Trophoblast cell (in vitro differentiated cells and primary cell): ENCODE measurements around the gene ANP32E.
"Not testable (repeated sequence)": the region's sequence is repeated elsewhere in the genome, so short reads cannot be mapped to it uniquely, and the experiment has no call there.

ENCODE experiments used
- DNase-seq, 2 donors: peaks; one replicate each; pipeline ENCODE4 v3.0.0-alpha.2; 2016
- H2AFZ ChIP-seq: 2 replicates; pipeline ENCODE4 v1.6.1; 2013; ENCODE audit warnings: low read length, moderate library complexity, mild to moderate bottlenecking; ENCODE audit not compliant: insufficient read depth, poor library complexity
- H2AK5ac ChIP-seq: 2 replicates; pipeline ENCODE4 v1.6.1; 2013; ENCODE audit warnings: mild to moderate bottlenecking, low read length
- H2BK120ac ChIP-seq: 2 replicates; pipeline ENCODE4 v1.6.1; 2013; ENCODE audit warnings: low read length, mild to moderate bottlenecking, moderate library complexity; ENCODE audit not compliant: insufficient read depth, poor library complexity
- H2BK12ac ChIP-seq: 2 replicates; pipeline ENCODE4 v1.6.1; 2013; ENCODE audit warnings: mild to moderate bottlenecking, low read length, moderate library complexity
- H2BK5ac ChIP-seq: 2 replicates; pipeline ENCODE4 v1.6.1; 2013; ENCODE audit warnings: low read length, low read depth, moderate library complexity, mild to moderate bottlenecking; ENCODE audit not compliant: poor library complexity
- H3K14ac ChIP-seq: 2 replicates; pipeline ENCODE4 v1.6.1; 2013; ENCODE audit warnings: mild to moderate bottlenecking, low read length
- H3K18ac ChIP-seq: 2 replicates; pipeline ENCODE4 v1.6.1; 2013; ENCODE audit warnings: mild to moderate bottlenecking, low read length
- H3K23ac ChIP-seq: 2 replicates; pipeline ENCODE4 v1.6.1; 2013; ENCODE audit warnings: low read length
- H3K27ac ChIP-seq: 2 replicates; pipeline ENCODE4 v1.5.1; 2013; ENCODE audit warnings: low read depth, mild to moderate bottlenecking, inconsistent platforms, low read length, moderate library complexity
- H3K27me3 ChIP-seq: 2 replicates; pipeline ENCODE4 v1.6.1; 2013; ENCODE audit warnings: inconsistent platforms, mild to moderate bottlenecking, low read length, moderate library complexity; ENCODE audit not compliant: insufficient read depth
- H3K36me3 ChIP-seq, 2 experiments: 1 replicate in 1 of 2; 2 replicates in 1 of 2; pipeline ENCODE4 v1.6.1; 2013; ENCODE audit warnings: low read length in 2 of 2, mild to moderate bottlenecking in 2 of 2, moderate library complexity in 1 of 2; ENCODE audit not compliant: insufficient read depth in 2 of 2, control insufficient read depth in 1 of 2
- H3K4ac ChIP-seq: 2 replicates; pipeline ENCODE4 v1.6.1; 2013; ENCODE audit warnings: low read depth, mild to moderate bottlenecking, low read length, moderate library complexity
- H3K4me1 ChIP-seq, 2 experiments: 1 replicate in 1 of 2; 2 replicates in 1 of 2; pipeline ENCODE4 v1.6.1; 2013; ENCODE audit warnings: low read length in 2 of 2, mild to moderate bottlenecking in 2 of 2, moderate library complexity in 1 of 2; ENCODE audit not compliant: insufficient read depth in 2 of 2, control insufficient read depth in 1 of 2
- H3K4me2 ChIP-seq: 2 replicates; pipeline ENCODE4 v1.6.1; 2013; ENCODE audit warnings: inconsistent platforms, mild to moderate bottlenecking, low read length, moderate library complexity
- H3K4me3 ChIP-seq: 2 replicates; pipeline ENCODE4 v1.5.1; 2013; ENCODE audit warnings: mild to moderate bottlenecking, low read depth, low read length, inconsistent platforms
- H3K79me1 ChIP-seq: one replicate; pipeline ENCODE4 v1.6.1; 2013; ENCODE audit warnings: low read length
- H3K79me2 ChIP-seq: 2 replicates; pipeline ENCODE4 v1.6.1; 2013; ENCODE audit warnings: low read length, mild to moderate bottlenecking; ENCODE audit not compliant: control insufficient read depth, insufficient read depth, poor library complexity
- H3K9ac ChIP-seq: 2 replicates; pipeline ENCODE4 v1.6.1; 2013; ENCODE audit warnings: mild to moderate bottlenecking, low read length
- H3K9me3 ChIP-seq: 2 replicates; pipeline ENCODE4 v1.6.1; 2013; ENCODE audit warnings: low read depth, mild to moderate bottlenecking, control low read depth, inconsistent platforms, low read length; ENCODE audit not compliant: insufficient read depth
- H4K12ac ChIP-seq: 2 replicates; pipeline ENCODE4 v1.6.1; 2013; ENCODE audit warnings: low read depth, mild to moderate bottlenecking, low read length, moderate library complexity
- H4K8ac ChIP-seq: 2 replicates; pipeline ENCODE4 v1.6.1; 2013; ENCODE audit warnings: low read depth, mild to moderate bottlenecking, low read length, moderate library complexity
- H4K91ac ChIP-seq: one replicate; pipeline ENCODE4 v1.6.1; 2013; ENCODE audit warnings: low read depth, mild to moderate bottlenecking, low read length, moderate library complexity
- WGBS: extraction: QIAGEN DNeasy Blood & Tissue Kit; methylation state at CpG from one replicate; pipeline ENCODE4 v1.1.7; 2013; ENCODE audit warnings: missing lambda C conversion rate; ENCODE audit not compliant: insufficient read length, insufficient coverage; ENCODE audit errors: extremely low coverage; 5-methylcytosine and 5-hydroxymethylcytosine counted together

Gene ANP32E

GRCh38 chr1:150186789-150187559 is 48.9 kb downstream of the ANP32E start:
- peaks cover 11% of the 10 kb centered on the region for H3K79me1 ChIP-seq
- WGBS: no CpG with 5 or more reads among the region's 10 CpGs
- H3K4ac ChIP-seq: no peak overlapping the region
- no peak overlapping the region for H4K12ac ChIP-seq
- H3K14ac ChIP-seq: no peak overlapping the region
- DNase-seq: peak; percentile 31 to 77
- H2BK12ac ChIP-seq: peak overlapping the region; percentile 50
- H2AK5ac ChIP-seq: no peak overlapping the region
- H3K4me1 ChIP-seq: peaks cover 0 to 2% of the 10 kb centered on the region in 2 experiments
- H3K27ac ChIP-seq: peak overlapping the region; percentile 42
- H3K27me3 ChIP-seq: no peaks in the 10 kb centered on the region
- H4K8ac ChIP-seq: peak overlapping the region; percentile 74
- peaks cover 2% of the 10 kb centered on the region for H3K79me2 ChIP-seq
- no peak overlapping the region for H3K18ac ChIP-seq
- H2AFZ ChIP-seq: no peak overlapping the region
- no peak overlapping the region for H2BK5ac ChIP-seq
- no peak overlapping the region for H3K4me3 ChIP-seq
- H3K23ac ChIP-seq: no peak overlapping the region
- H3K36me3 ChIP-seq: peaks cover 0 to 2% of the 10 kb centered on the region in 2 experiments
- no peak overlapping the region for H3K4me2 ChIP-seq
- H4K91ac ChIP-seq: no peak overlapping the region
- H3K9ac ChIP-seq: no peak overlapping the region
- H3K9me3 ChIP-seq: peaks cover 2% of the 10 kb centered on the region
- peak overlapping the region; percentile 63 for H2BK120ac ChIP-seq

- H2AFZ ChIP-seq, H3K36me3 ChIP-seq: not testable (repeated sequence)
Observed at GRCh38 chr1:150186438-150186788, 49.5 kb downstream of the ANP32E start.

GRCh38 chr1:150185481-150185880 is 50.4 kb downstream of the ANP32E start:
- Histone ChIP-seq H3K9me3 (no peaks in the 10 kb centered on the region), H3K36me3 (no peaks in the 10 kb centered on the region), H3K4me2 (no peak overlapping the region), H3K79me1 (peaks cover 6% of the 10 kb centered on the region), H2BK12ac (peak overlapping the region; percentile 89), H3K18ac (no peak overlapping the region), H2BK5ac (no peak overlapping the region), H3K27ac (no peak overlapping the region), H2AK5ac (no peak overlapping the region), H3K4me3 (no peak overlapping the region), H4K8ac (peak overlapping the region; percentile 54), H3K4ac (no peak overlapping the region), H4K91ac (peak overlapping the region; percentile 62), H3K9ac (no peak overlapping the region), H3K27me3 (no peaks in the 10 kb centered on the region), H3K4me1 (peaks cover 0 to 2% of the 10 kb centered on the region in 2 experiments), H4K12ac (no peak overlapping the region), H3K23ac (no peak overlapping the region), H3K14ac (no peak overlapping the region), H2AFZ (no peak overlapping the region), H3K79me2 (peaks cover 2% of the 10 kb centered on the region), H2BK120ac (no peak overlapping the region)
- DNase-seq: no peak
- no CpG with 5 or more reads among the region's 7 CpGs for WGBS

More at GRCh38 chr1:150186438-150186788, 49.5 kb downstream of the ANP32E start:
- not testable (repeated sequence) for H3K4ac ChIP-seq, H2BK5ac ChIP-seq, H3K79me2 ChIP-seq, H3K14ac ChIP-seq, H3K18ac ChIP-seq, H3K27me3 ChIP-seq, H3K23ac ChIP-seq, H3K9ac ChIP-seq, H3K4me1 ChIP-seq, H3K4me2 ChIP-seq, H4K12ac ChIP-seq, H3K4me3 ChIP-seq, H3K9me3 ChIP-seq, H4K8ac ChIP-seq, H3K79me1 ChIP-seq, H2AK5ac ChIP-seq
- peak overlapping the region; percentile 63 for H2BK120ac ChIP-seq
- peak overlapping the region; percentile 42 for H3K27ac ChIP-seq
- peak overlapping the region; percentile 50 for H2BK12ac ChIP-seq
- peak in 1 of 2 donors; percentile 37 for DNase-seq
- no CpG with 5 or more reads among the region's 7 CpGs for WGBS
- H4K91ac ChIP-seq: peak overlapping the region; percentile 4

- Histone ChIP-seq H2BK5ac (no peak overlapping the region), H3K4ac (no peak overlapping the region), H3K23ac (no peak overlapping the region), H3K36me3 (no peaks in the 10 kb centered on the region), H3K27ac (no peak overlapping the region), H3K4me2 (no peak overlapping the region), H3K79me1 (peaks cover 2% of the 10 kb centered on the region), H2AK5ac (no peak overlapping the region), H4K8ac (no peak overlapping the region), H2BK12ac (no peak overlapping the region), H3K18ac (no peak overlapping the region), H4K91ac (no peak overlapping the region), H3K79me2 (no peaks in the 10 kb centered on the region), H3K9ac (no peak overlapping the region), H2BK120ac (no peak overlapping the region), H3K27me3 (no peaks in the 10 kb centered on the region), H3K14ac (no peak overlapping the region), H3K9me3 (no peaks in the 10 kb centered on the region), H2AFZ (no peak overlapping the region), H3K4me1 (peaks cover 0 to 2% of the 10 kb centered on the region in 2 experiments), H4K12ac (no peak overlapping the region), H3K4me3 (no peak overlapping the region)
- no CpG with 5 or more reads among the region's 3 CpGs for WGBS
- no peak for DNase-seq
Observed at GRCh38 chr1:150183061-150183460, 52.9 kb downstream of the ANP32E start.
